Measurements from ENCODE around the gene PTPRN2. TPM values are rescaled to one million over a fixed set of nuclear protein-coding genes. Genes with fewer than 3 reads are reported as not detected.

The PTPRN2 gene
- total RNA-seq, 1 experiment from 2014 or later, result 2.1 TPM

DNA sequence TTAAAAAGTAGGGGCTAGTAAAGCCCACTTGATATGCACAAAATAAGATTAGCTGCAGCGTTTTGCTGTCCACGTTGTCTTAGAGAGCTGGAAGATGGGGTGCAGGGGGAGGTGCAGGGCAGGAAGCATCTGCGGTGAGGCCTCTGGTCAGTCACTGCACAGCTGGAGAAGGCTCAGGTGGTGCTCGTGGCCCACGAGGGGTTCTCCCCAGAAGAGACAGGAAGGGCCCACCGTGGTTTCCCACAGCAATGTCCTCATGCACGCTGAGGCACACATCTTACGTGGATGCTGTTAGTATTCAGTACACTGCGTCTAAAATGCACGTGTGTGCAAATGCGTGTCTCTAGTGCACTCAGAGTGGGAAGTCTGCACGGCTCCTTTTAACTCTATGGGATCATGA lies 582.1 kb downstream of the PTPRN2 start:
- Histone ChIP-seq H3K4me2 (ENCODE audit: low read length) (no peak overlapping the region), H4K20me1 (ENCODE audit: insufficient read depth) (no peaks in the 10 kb centered on the region), H2AFZ (ENCODE audit: low read depth, low read length, poor library complexity, severe bottlenecking) (no peak overlapping the region), H3K36me3 (ENCODE audit: control insufficient read depth in 1 of 2, insufficient read depth in 2 of 2, low read length in 2 of 2) (no peaks in the 10 kb centered on the region), H3K79me2 (ENCODE audit: insufficient read depth, low read length) (no peaks in the 10 kb centered on the region), H3K9ac (ENCODE audit: low read length) (no peak overlapping the region), H3K4me3 (replicated peaks in 1 of 2; ENCODE audit: low read depth in 1 of 2, low read length in 2 of 2) (no peak overlapping the region), H3K27ac (ENCODE audit: low read depth, low read length) (no peak overlapping the region), H3K9me2 (ENCODE audit: insufficient read depth) (no peaks in the 10 kb centered on the region), H3K27me3 (ENCODE audit: insufficient read depth, low read length) (no peaks in the 10 kb centered on the region), H3K9me3 (ENCODE audit: control insufficient read depth in 1 of 2, insufficient read depth in 1 of 2, low read depth in 1 of 2, low read length in 2 of 2) (no peaks in the 10 kb centered on the region), H3K4me1 (ENCODE audit: control insufficient read depth in 1 of 2, insufficient read depth in 2 of 2, low read length in 2 of 2) (no peaks in the 10 kb centered on the region)
- CTCF ChIA-PET, result no interaction called here
- no peak for TF ChIP-seq ZNF274 (IDR thresholded peaks at IDR 0.05; ENCODE audit: low read depth, low read length)
- TF ChIP-seq CEBPB (IDR thresholded peaks at IDR 0.05; ENCODE audit: low read depth), result no peak
- no peak for TF ChIP-seq YY1 (IDR thresholded peaks at IDR 0.05; ENCODE audit: extremely low read depth, insufficient replicate concordance, low read depth, low read length)
- no peak for TF ChIP-seq ELF1 (IDR thresholded peaks at IDR 0.05; ENCODE audit: borderline replicate concordance, low read depth)
- TF ChIP-seq FOSL1 (IDR thresholded peaks at IDR 0.05; ENCODE audit: low read depth), result no peak
- TF ChIP-seq, protein P1, sequence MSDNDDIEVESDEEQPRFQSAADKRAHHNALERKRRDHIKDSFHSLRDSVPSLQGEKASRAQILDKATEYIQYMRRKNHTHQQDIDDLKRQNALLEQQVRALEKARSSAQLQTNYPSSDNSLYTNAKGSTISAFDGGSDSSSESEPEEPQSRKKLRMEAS (IDR thresholded peaks at IDR 0.05), result no peak
- TF ChIP-seq EGR1 (IDR thresholded peaks at IDR 0.05; ENCODE audit: low read depth), result no peak
- no peak for TF ChIP-seq RAD21 (IDR thresholded peaks at IDR 0.05; ENCODE audit: low read depth)
- BruUV-seq (replicated peaks), result no TSS peak
- no peak for DNase-seq (ENCODE audit: low read depth, low spot score)
- no peak for ATAC-seq
- RAD21 ChIA-PET (ENCODE audit: low non-redundant PET in 1 of 2, low total read pairs in 2 of 2, uncharacterized antibody in 2 of 2, unreplicated experiment in 2 of 2), result no interaction called here
- intact Hi-C loops (cut with micrococcal nuclease), result no loop called here
- POLR2A ChIA-PET, result no interaction called here

DNA sequence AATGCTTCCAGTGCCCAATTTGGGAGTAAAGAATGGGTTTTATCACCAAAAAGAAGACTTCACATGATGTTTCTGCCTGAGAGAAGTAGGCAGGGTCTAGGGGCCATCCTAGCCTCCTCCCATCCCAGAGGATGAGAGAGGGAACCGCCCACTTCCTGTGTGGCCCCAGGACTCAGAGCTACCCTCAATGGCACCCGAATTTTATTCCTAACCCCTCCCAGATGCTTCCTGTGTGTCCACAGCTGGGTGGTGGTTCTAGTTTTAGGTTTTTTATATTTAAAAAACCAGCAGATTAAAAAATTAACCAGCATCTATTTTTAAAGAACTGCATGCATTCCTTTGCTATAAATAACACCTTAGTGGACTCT lies 583.5 kb downstream of the PTPRN2 start:
- no peak for ATAC-seq
- CTCF ChIA-PET, result no interaction called here

More for the DNA sequence above, 583.5 kb downstream of the PTPRN2 start:
- no TSS peak for BruUV-seq (replicated peaks)
- Histone ChIP-seq H3K27ac (ENCODE audit: low read depth, low read length) (no peak overlapping the region), H3K27me3 (ENCODE audit: insufficient read depth, low read length) (no peaks in the 10 kb centered on the region), H3K9me3 (ENCODE audit: control insufficient read depth in 1 of 2, insufficient read depth in 1 of 2, low read depth in 1 of 2, low read length in 2 of 2) (no peaks in the 10 kb centered on the region), H3K4me3 (replicated peaks in 1 of 2; ENCODE audit: low read depth in 1 of 2, low read length in 2 of 2) (no peak overlapping the region), H3K79me2 (ENCODE audit: insufficient read depth, low read length) (no peaks in the 10 kb centered on the region), H4K20me1 (ENCODE audit: insufficient read depth) (no peaks in the 10 kb centered on the region), H2AFZ (ENCODE audit: low read depth, low read length, poor library complexity, severe bottlenecking) (no peak overlapping the region), H3K36me3 (ENCODE audit: control insufficient read depth in 1 of 2, insufficient read depth in 2 of 2, low read length in 2 of 2) (no peaks in the 10 kb centered on the region), H3K9ac (ENCODE audit: low read length) (no peak overlapping the region), H3K4me2 (ENCODE audit: low read length) (no peak overlapping the region), H3K9me2 (ENCODE audit: insufficient read depth) (no peaks in the 10 kb centered on the region), H3K4me1 (ENCODE audit: control insufficient read depth in 1 of 2, insufficient read depth in 2 of 2, low read length in 2 of 2) (peaks cover 7 to 13% of the 10 kb centered on the region in 2 experiments)
- intact Hi-C loops (cut with micrococcal nuclease), result no loop called here
- no peak for DNase-seq (ENCODE audit: low read depth, low spot score)
- RAD21 ChIA-PET (ENCODE audit: low non-redundant PET in 1 of 2, low total read pairs in 2 of 2, uncharacterized antibody in 2 of 2, unreplicated experiment in 2 of 2), result no interaction called here
- POLR2A ChIA-PET, result no interaction called here
- TF ChIP-seq FOSL1 (IDR thresholded peaks at IDR 0.05; ENCODE audit: low read depth) (no peak), EZH2phosphoT487 (IDR thresholded peaks at IDR 0.05; ENCODE audit: borderline replicate concordance) (no peak), ELF1 (IDR thresholded peaks at IDR 0.05; ENCODE audit: borderline replicate concordance, low read depth) (no peak), SIN3A (IDR thresholded peaks at IDR 0.05; ENCODE audit: low read depth) (no peak), SRF (IDR thresholded peaks at IDR 0.05; ENCODE audit: low read depth) (no peak), EGR1 (IDR thresholded peaks at IDR 0.05; ENCODE audit: low read depth) (no peak), YY1 (IDR thresholded peaks at IDR 0.05; ENCODE audit: extremely low read depth, insufficient replicate concordance, low read depth, low read length) (no peak), POLR2AphosphoS5 (IDR thresholded peaks at IDR 0.05; ENCODE audit: low read depth, low read length) (no peak), RAD21 (IDR thresholded peaks at IDR 0.05; ENCODE audit: low read depth) (no peak)
- TF ChIP-seq, protein P2, sequence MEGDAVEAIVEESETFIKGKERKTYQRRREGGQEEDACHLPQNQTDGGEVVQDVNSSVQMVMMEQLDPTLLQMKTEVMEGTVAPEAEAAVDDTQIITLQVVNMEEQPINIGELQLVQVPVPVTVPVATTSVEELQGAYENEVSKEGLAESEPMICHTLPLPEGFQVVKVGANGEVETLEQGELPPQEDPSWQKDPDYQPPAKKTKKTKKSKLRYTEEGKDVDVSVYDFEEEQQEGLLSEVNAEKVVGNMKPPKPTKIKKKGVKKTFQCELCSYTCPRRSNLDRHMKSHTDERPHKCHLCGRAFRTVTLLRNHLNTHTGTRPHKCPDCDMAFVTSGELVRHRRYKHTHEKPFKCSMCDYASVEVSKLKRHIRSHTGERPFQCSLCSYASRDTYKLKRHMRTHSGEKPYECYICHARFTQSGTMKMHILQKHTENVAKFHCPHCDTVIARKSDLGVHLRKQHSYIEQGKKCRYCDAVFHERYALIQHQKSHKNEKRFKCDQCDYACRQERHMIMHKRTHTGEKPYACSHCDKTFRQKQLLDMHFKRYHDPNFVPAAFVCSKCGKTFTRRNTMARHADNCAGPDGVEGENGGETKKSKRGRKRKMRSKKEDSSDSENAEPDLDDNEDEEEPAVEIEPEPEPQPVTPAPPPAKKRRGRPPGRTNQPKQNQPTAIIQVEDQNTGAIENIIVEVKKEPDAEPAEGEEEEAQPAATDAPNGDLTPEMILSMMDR (IDR thresholded peaks at IDR 0.05 in 2 of 3, conservative IDR thresholded peaks at IDR 0.05 in 1 of 3; ENCODE audit: borderline replicate concordance in 1 of 3, insufficient read depth in 1 of 3, low read depth in 2 of 3, low read length in 2 of 3), result no peak
- TF ChIP-seq, protein P3, sequence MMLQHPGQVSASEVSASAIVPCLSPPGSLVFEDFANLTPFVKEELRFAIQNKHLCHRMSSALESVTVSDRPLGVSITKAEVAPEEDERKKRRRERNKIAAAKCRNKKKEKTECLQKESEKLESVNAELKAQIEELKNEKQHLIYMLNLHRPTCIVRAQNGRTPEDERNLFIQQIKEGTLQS (IDR thresholded peaks at IDR 0.05), result no peak
